ENCODE measurements around the gene APCDD1. TPM values are rescaled to one million over a fixed set of nuclear protein-coding genes. Genes with fewer than 3 reads are reported as not detected.
"Not testable (repeated sequence)": the region's sequence is repeated elsewhere in the genome, so short reads cannot be mapped to it uniquely, and the experiment has no call there.

APCDD1 gene
- total and polyA plus RNA-seq, 8 donors = 27.6 to 168 (median 136) TPM

- H3K27ac ChIP-seq = no peak overlapping the region
- peaks cover 0 to 27% of the 10 kb centered on the region in 2 donors for H3K27me3 ChIP-seq
- ATAC-seq = no peak
- DNase-seq = no peak
- peaks cover 9 to 14% of the 10 kb centered on the region in 2 donors for H3K4me1 ChIP-seq
- intact Hi-C loops (cut with DNase I) = no loop called here
- no peaks in the 10 kb centered on the region for H3K36me3 ChIP-seq
- H3K4me3 ChIP-seq = no peak overlapping the region
- TF ChIP-seq CTCF (IDR thresholded peaks at IDR 0.05) = no peak
- no peaks in the 10 kb centered on the region for H3K9me3 ChIP-seq
Measured at GRCh38 chr18:10460414-10461018, 6.1 kb downstream of the APCDD1 start.

GRCh38 chr18:10461989-10462388, 7.6 kb downstream of the APCDD1 start:
- intact Hi-C loops (cut with DNase I) = no loop called here

GRCh38 chr18:10462597-10462996, 8.2 kb downstream of the APCDD1 start:
- Histone ChIP-seq H3K4me3 (no peak overlapping the region), H3K27me3 (peaks cover 0 to 10% of the 10 kb centered on the region in 2 donors), H3K36me3 (no peaks in the 10 kb centered on the region), H3K9me3 (no peaks in the 10 kb centered on the region), H3K27ac (no peak overlapping the region), H3K4me1 (no peaks in the 10 kb centered on the region)
- TF ChIP-seq CTCF (IDR thresholded peaks at IDR 0.05) = no peak
- no peak for DNase-seq
- intact Hi-C loops (cut with DNase I) = no loop called here
- ATAC-seq = no peak

More at GRCh38 chr18:10461989-10462388, 7.6 kb downstream of the APCDD1 start:
- H3K27ac ChIP-seq = no peak overlapping the region
- no peaks in the 10 kb centered on the region for H3K36me3 ChIP-seq
- ATAC-seq (no peak), DNase-seq (no peak)
- TF ChIP-seq CTCF (IDR thresholded peaks at IDR 0.05) = no peak
- peaks cover 0 to 12% of the 10 kb centered on the region in 2 donors for H3K27me3 ChIP-seq
- no peak overlapping the region for H3K4me3 ChIP-seq
- peaks cover 0 to 4% of the 10 kb centered on the region in 2 donors for H3K4me1 ChIP-seq
- H3K9me3 ChIP-seq = no peaks in the 10 kb centered on the region

GRCh38 chr18:10463096-10463495, 8.7 kb downstream of the APCDD1 start:
- no peak for TF ChIP-seq CTCF (IDR thresholded peaks at IDR 0.05)
- DNase-seq = no peak
- intact Hi-C loops (cut with DNase I) = no loop called here
- H3K4me1 ChIP-seq = no peaks in the 10 kb centered on the region
- no peaks in the 10 kb centered on the region for H3K36me3 ChIP-seq
- no peak for ATAC-seq
- H3K27ac ChIP-seq = no peak overlapping the region
- no peak overlapping the region for H3K4me3 ChIP-seq
- peaks cover 0 to 6% of the 10 kb centered on the region in 2 donors for H3K27me3 ChIP-seq
- H3K9me3 ChIP-seq = no peaks in the 10 kb centered on the region

- no peak for DNase-seq
- Histone ChIP-seq H3K27ac (no peak overlapping the region), H3K9me3 (no peaks in the 10 kb centered on the region), H3K27me3 (no peaks in the 10 kb centered on the region), H3K4me3 (no peak overlapping the region), H3K36me3 (peaks cover 0 to under 1% of the 10 kb centered on the region in 2 donors), H3K4me1 (no peaks in the 10 kb centered on the region)
- TF ChIP-seq CTCF (IDR thresholded peaks at IDR 0.05) = no peak
- intact Hi-C loops (cut with DNase I) = no loop called here
- ATAC-seq = no peak
Measured at GRCh38 chr18:10463741-10464140, 9.3 kb downstream of the APCDD1 start.

GRCh38 chr18:10464161-10464648, 9.8 kb downstream of the APCDD1 start:
- H3K27me3 ChIP-seq; H3K9me3 ChIP-seq; H3K4me1 ChIP-seq; DNase-seq; H3K4me3 ChIP-seq; H3K27ac ChIP-seq; ATAC-seq; intact Hi-C loops (cut with DNase I); H3K36me3 ChIP-seq: not testable (repeated sequence)
